B cell (primary cell): ENCODE data around the gene PIK3CA. TPM values are rescaled to one million over a fixed set of nuclear protein-coding genes. Genes with fewer than 3 reads are reported as not detected.
"Not testable (repeated sequence)": the region's sequence is repeated elsewhere in the genome, so short reads cannot be mapped to it uniquely, and the experiment has no call there.

Experiments
- ATAC-seq: fragments of 200-7000 bp; cut with Tn5 transposase; one replicate; pipeline ENCODE4 v1.10.0; 2021; ENCODE audit warnings: low read depth, mild to moderate bottlenecking, moderate number of reproducible peaks, moderate library complexity
- CTCF ChIA-PET: fragments of 350-600 bp; sonication (Branson Sonifier 250); formaldehyde crosslinking; loops from one replicate; lab custom pipeline; 2021; ENCODE audit warnings: antibody characterized with exemption, inconsistent platforms; lab: Charles Lee
- POLR2A ChIA-PET: fragments of 350-600 bp; sonication (Branson Sonifier 250); formaldehyde crosslinking; loops from one replicate; lab custom pipeline; 2021; ENCODE audit warnings: antibody characterized with exemption; lab: Charles Lee
- DNase-seq: peaks from one replicate; pipeline ENCODE4 v3.0.0; 2013
- H2AFZ ChIP-seq: 2 replicates; pipeline ENCODE4 v1.6.1; 2012; ENCODE audit warnings: mild to moderate bottlenecking, low read depth, low read length; ENCODE audit not compliant: insufficient read depth, poor library complexity, severe bottlenecking
- H3K27ac ChIP-seq, 2 donors: 1 replicate in 1 of 2; 2 replicates in 1 of 2; pipeline ENCODE4 v1.5.1; 2012 to 2013; ENCODE audit warnings: low read length in 2 of 2, mild to moderate bottlenecking in 2 of 2, moderate library complexity in 1 of 2
- H3K27me3 ChIP-seq, 4 experiments: fragments of 200-600 bp in 1 of 4; sonication (generic) in 1 of 4; replicated peaks in 1 of 4; 1 replicate in 2 of 4; 2 replicates in 2 of 4; pipeline versions ENCODE4 v1.6.1 to v1.7.0; 2013 to 2016; ENCODE audit warnings: low read length in 3 of 4, mild to moderate bottlenecking in 2 of 4, mixed read lengths in 1 of 4, moderate library complexity in 1 of 4; ENCODE audit not compliant: insufficient read depth in 4 of 4, control insufficient read depth in 3 of 4; ENCODE audit errors: control extremely low read depth in 1 of 4
- H3K36me3 ChIP-seq, 2 experiments: replicated peaks in 1 of 2; 1 replicate in 1 of 2; 2 replicates in 1 of 2; pipeline versions ENCODE4 v1.6.1 to v1.7.1; 2013; ENCODE audit warnings: low read length in 1 of 2; ENCODE audit not compliant: insufficient read depth in 2 of 2, control insufficient read depth in 1 of 2; ENCODE audit errors: control extremely low read depth in 1 of 2, extremely low read depth in 1 of 2
- H3K4me1 ChIP-seq, 2 donors: fragments of 200-600 bp in 1 of 2; sonication (generic) in 1 of 2; 1 replicate in 1 of 2; 2 replicates in 1 of 2; pipeline versions ENCODE4 v1.5.1 to v1.6.1; 2013 to 2017; ENCODE audit warnings: low read length in 2 of 2; ENCODE audit not compliant: control insufficient read depth in 2 of 2, insufficient read depth in 2 of 2
- H3K4me2 ChIP-seq: replicated peaks from 2 replicates; pipeline ENCODE3; 2012; ENCODE audit warnings: mild to moderate bottlenecking, low read depth, low read length; ENCODE audit not compliant: poor library complexity, severe bottlenecking
- H3K4me3 ChIP-seq, 5 experiments: fragments of 200-600 bp in 1 of 5; sonication (generic) in 1 of 5; 1 replicate in 3 of 5; 2 replicates in 2 of 5; pipeline versions ENCODE4 v1.5.1 to v1.7.0; 2011 to 2016; ENCODE audit warnings: low read length in 4 of 5, mild to moderate bottlenecking in 4 of 5, low read depth in 2 of 5, control low read depth in 1 of 5, moderate library complexity in 1 of 5; ENCODE audit not compliant: insufficient read depth in 1 of 5; ENCODE audit errors: control extremely low read depth in 1 of 5, extremely low read depth in 1 of 5
- H3K79me2 ChIP-seq: fragments of 200-600 bp; sonication (generic); one replicate; pipeline ENCODE4 v1.6.0; 2016; ENCODE audit warnings: low read length; ENCODE audit not compliant: control insufficient read depth, insufficient read depth
- H3K9ac ChIP-seq: fragments of 200-600 bp; sonication (generic); 2 replicates; pipeline ENCODE4 v1.6.1; 2017; ENCODE audit warnings: mild to moderate bottlenecking, low read length, moderate library complexity
- H3K9me3 ChIP-seq, 3 donors: one replicate each; pipeline versions ENCODE4 v1.6.1 to v1.7.1; 2013; ENCODE audit warnings: low read length in 2 of 3; ENCODE audit not compliant: control insufficient read depth in 2 of 3, insufficient read depth in 1 of 3; ENCODE audit errors: control extremely low read depth in 1 of 3
- H4K20me1 ChIP-seq: 2 replicates; pipeline ENCODE4 v1.6.0; 2012; ENCODE audit warnings: mild to moderate bottlenecking, low read length; ENCODE audit not compliant: insufficient read depth, control insufficient read depth, poor library complexity, severe bottlenecking
- H3K27ac Mint-ChIP-seq: one replicate; pipeline ENCODE4 v1.8.0; 2021; ENCODE audit warnings: mixed read lengths
- H3K27me3 Mint-ChIP-seq: one replicate; pipeline ENCODE4 v1.8.0; 2021; ENCODE audit warnings: mixed read lengths
- H3K4me1 Mint-ChIP-seq: one replicate; pipeline ENCODE4 v1.8.0; 2021; ENCODE audit warnings: mixed read lengths
- H3K4me3 Mint-ChIP-seq: one replicate; pipeline ENCODE4 v1.8.0; 2021; ENCODE audit warnings: mixed read lengths
- H3K9me3 Mint-ChIP-seq: one replicate; pipeline ENCODE4 v1.8.0; 2022; ENCODE audit warnings: mixed read lengths; ENCODE audit not compliant: insufficient read depth
- EZH2 ChIP-seq: IDR thresholded peaks from 2 replicates; pipeline ENCODE4 v1.6.1; 2012; ENCODE audit warnings: borderline replicate concordance, low read depth, mild to moderate bottlenecking, moderate library complexity, low read length; ENCODE audit not compliant: insufficient read depth, poor library complexity, severe bottlenecking
- WGBS: methylation state at CpG from one replicate; pipeline ENCODE4 v1.1.5; 2013; ENCODE audit warnings: missing lambda C conversion rate; ENCODE audit not compliant: insufficient coverage; 5-methylcytosine and 5-hydroxymethylcytosine counted together
- intact Hi-C: fragments of 100-400 bp; cut with micrococcal nuclease; formaldehyde crosslinking; loops from one replicate; pipeline ENCODE4 v1.10.0; 2022
- polyA plus RNA-seq: library from polyadenylated mRNA; depleted of rRNA; stranded (reverse); fragments of >200 nt; gene quantifications from 2 replicates; pipeline ENCODE4 v1.2.3, GENCODE V29; 2012
- total RNA-seq, 2 donors: library from RNA; stranded (reverse); fragments of 120-200 nt in 1 of 2; gene quantifications; 1 replicate in 1 of 2; 2 replicates in 1 of 2; pipeline versions ENCODE4 v1.2.3 to v1.2.4, GENCODE V29; 2013 to 2022
- TF ChIP-seq, protein P1 (sequence below): fragments of 200-600 bp; IDR thresholded peaks from one replicate; pipeline ENCODE4 v1.8.0; 2022; ENCODE audit warnings: antibody characterized with exemption, mild to moderate bottlenecking

The PIK3CA gene
- total and polyA plus RNA-seq, 2 donors (not counting 1 experiment from before 2014, with no cell fraction given): 6.4 to 61.8 TPM

DNA sequence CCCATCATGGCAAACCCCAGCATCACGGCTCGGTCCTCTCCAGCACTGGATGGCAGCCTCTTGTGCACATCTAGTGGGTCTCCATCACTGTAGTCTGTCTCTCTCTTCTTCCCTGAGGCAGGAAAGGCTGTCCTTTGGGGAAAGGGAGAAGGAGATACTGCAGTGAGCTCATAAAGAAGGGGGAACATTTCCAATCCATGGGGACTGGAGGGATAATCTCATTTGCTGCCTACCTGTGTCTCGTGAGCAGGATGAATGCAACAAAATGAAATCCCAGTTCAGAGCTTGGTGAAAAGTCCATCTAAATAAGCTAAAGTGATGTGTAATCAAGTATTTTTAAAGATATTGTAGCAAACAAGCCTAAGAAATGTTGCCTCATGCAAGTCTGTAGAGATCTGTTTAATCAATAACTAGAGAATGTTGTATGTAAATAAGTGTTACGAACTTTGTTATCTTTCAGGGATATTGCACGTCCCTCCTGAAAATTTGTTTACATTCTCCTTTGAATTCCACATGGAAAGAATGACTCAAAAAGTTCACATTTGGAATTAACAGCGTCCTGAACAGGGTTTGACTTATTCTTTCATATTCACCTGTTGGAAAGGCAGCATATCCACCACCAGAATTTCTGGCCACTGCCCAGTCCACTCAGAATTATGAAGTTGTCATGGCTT, 102.8 kb downstream of the PIK3CA start, which contains the start of gene KCNMB3:
KCNMB3 (minus strand) TSS at position 312 of the 674 bp plus-strand sequence; CDS start at position 188, 124 bp downstream.
- no peaks in the 10 kb centered on the region for H3K9me3 ChIP-seq
- intact Hi-C loops: no loop called here
- no peaks in the 10 kb centered on the region for H3K4me1 ChIP-seq
- Mint-ChIP-seq H3K27ac (no peak within 1 kb of the TSS), H3K4me1 (peaks cover 2% of the 10 kb centered on the region), H3K9me3 (no peaks in the 10 kb centered on the region), H3K4me3 (no peak within 1 kb of the TSS), H3K27me3 (no peaks in the 10 kb centered on the region)
- no peaks in the 10 kb centered on the region for H4K20me1 ChIP-seq
- H2AFZ ChIP-seq: no peak within 1 kb of the TSS
- no peaks in the 10 kb centered on the region for H3K79me2 ChIP-seq
- no peak within 1 kb of the TSS for H3K4me3 ChIP-seq
- H3K4me2 ChIP-seq: no peak within 1 kb of the TSS
- H3K27me3 ChIP-seq: no peaks in the 10 kb centered on the region
- WGBS: 100% methylated on average over 4 of the region's 6 CpGs
- no peak for DNase-seq
- peaks cover 0 to 3% of the 10 kb centered on the region in 2 experiments for H3K36me3 ChIP-seq
- ChIA-PET POLR2A (no interaction called here), CTCF (no interaction called here)
- no peak for ATAC-seq
- no peak within 1 kb of the TSS for H3K9ac ChIP-seq
- no peak within 1 kb of the TSS for H3K27ac ChIP-seq
- no peak for TF ChIP-seq EZH2
- TF ChIP-seq, protein P1, sequence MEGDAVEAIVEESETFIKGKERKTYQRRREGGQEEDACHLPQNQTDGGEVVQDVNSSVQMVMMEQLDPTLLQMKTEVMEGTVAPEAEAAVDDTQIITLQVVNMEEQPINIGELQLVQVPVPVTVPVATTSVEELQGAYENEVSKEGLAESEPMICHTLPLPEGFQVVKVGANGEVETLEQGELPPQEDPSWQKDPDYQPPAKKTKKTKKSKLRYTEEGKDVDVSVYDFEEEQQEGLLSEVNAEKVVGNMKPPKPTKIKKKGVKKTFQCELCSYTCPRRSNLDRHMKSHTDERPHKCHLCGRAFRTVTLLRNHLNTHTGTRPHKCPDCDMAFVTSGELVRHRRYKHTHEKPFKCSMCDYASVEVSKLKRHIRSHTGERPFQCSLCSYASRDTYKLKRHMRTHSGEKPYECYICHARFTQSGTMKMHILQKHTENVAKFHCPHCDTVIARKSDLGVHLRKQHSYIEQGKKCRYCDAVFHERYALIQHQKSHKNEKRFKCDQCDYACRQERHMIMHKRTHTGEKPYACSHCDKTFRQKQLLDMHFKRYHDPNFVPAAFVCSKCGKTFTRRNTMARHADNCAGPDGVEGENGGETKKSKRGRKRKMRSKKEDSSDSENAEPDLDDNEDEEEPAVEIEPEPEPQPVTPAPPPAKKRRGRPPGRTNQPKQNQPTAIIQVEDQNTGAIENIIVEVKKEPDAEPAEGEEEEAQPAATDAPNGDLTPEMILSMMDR: no peak

DNA sequence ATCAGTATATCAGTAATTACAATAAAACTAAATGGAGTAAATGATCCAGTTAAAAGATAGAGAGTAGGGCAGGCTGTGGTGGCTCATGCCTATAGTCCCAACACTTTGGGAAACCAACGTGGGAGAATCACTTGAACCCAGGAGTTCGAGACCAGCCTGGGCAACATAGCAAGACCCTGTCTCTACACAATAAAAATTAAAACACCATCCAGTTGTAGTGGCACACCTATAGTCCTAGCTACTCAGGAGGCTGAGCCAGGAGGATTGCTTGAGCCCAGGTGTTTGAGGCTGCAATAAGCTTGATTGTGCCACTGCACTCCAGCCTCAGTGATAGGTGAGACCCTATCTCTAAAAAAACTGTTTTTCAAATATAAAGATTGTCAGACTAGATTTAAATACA, 108.7 kb downstream of the PIK3CA start:
- Mint-ChIP-seq H3K4me3 (no peak overlapping the region), H3K9me3 (peaks cover 12% of the 10 kb centered on the region), H3K27ac (no peak overlapping the region), H3K27me3 (no peaks in the 10 kb centered on the region), H3K4me1 (peaks cover 32% of the 10 kb centered on the region)
- Histone ChIP-seq H3K79me2 (no peaks in the 10 kb centered on the region), H4K20me1 (no peaks in the 10 kb centered on the region), H2AFZ (no peak overlapping the region), H3K27ac (no peak overlapping the region), H3K4me1 (peaks cover 3 to 7% of the 10 kb centered on the region in 2 donors), H3K4me3 (no peak overlapping the region), H3K9ac (no peak overlapping the region), H3K9me3 (peaks cover 0 to 13% (median 0%) of the 10 kb centered on the region in 3 donors), H3K27me3 (no peaks in the 10 kb centered on the region), H3K4me2 (no peak overlapping the region), H3K36me3 (no peaks in the 10 kb centered on the region)
- intact Hi-C loops: no loop called here
- ATAC-seq: no peak
- WGBS: no CpG with 5 or more reads among the region's 2 CpGs
- POLR2A ChIA-PET: no interaction called here
- CTCF ChIA-PET: no interaction called here
- no peak for TF ChIP-seq EZH2
- TF ChIP-seq, protein P1: no peak
- no peak for DNase-seq

DNA sequence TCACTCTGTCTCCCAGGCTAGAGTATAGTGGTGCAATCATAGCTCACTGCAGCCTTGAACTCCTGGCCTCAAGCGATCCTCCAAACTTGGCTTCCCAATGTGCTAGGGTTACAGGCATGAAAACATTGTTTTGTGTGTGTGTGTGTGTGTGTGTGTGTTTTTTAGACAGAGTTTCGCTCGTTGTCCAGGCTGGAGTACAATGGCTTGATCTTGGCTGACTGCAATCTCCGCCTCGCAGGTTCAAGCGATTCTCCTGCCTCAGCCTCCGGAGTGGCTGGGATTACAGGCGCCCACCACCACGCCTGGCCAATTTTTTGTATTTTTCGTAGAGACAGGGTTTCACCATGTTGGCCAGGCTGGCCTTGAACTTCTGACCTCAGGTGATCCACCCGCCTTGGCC, 109.6 kb downstream of the PIK3CA start:
- peaks cover 36% of the 10 kb centered on the region for H3K4me1 Mint-ChIP-seq
- intact Hi-C loops, POLR2A ChIA-PET, H3K27ac ChIP-seq, H3K4me2 ChIP-seq, H3K9ac ChIP-seq, H3K36me3 ChIP-seq, H3K27me3 Mint-ChIP-seq, H3K27me3 ChIP-seq, H2AFZ ChIP-seq, H3K79me2 ChIP-seq, H4K20me1 ChIP-seq, H3K4me3 ChIP-seq, DNase-seq, ATAC-seq, H3K4me3 Mint-ChIP-seq, CTCF ChIA-PET: not testable (repeated sequence)
- Histone ChIP-seq H3K4me1 (peaks cover 8 to 12% of the 10 kb centered on the region in 2 donors), H3K9me3 (peaks cover 0 to 17% (median 0%) of the 10 kb centered on the region in 3 donors)
- H3K9me3 Mint-ChIP-seq: peaks cover 12% of the 10 kb centered on the region
- WGBS: 97% methylated on average over 9 of the region's 11 CpGs
- H3K27ac Mint-ChIP-seq: peak overlapping the region; percentile 6
